HG03139 (cell line): ENCODE measurements around the gene TRABD.
A peak's percentile ranks its signal among the peaks of the same experiment; 100 is the strongest.

ENCODE experiments used
- ATAC-seq: cut with Tn5 transposase; IDR thresholded peaks from one replicate; pipeline ENCODE4 v1.9.1; 2021; ENCODE audit not compliant: unreplicated experiment

TRABD gene

DNA sequence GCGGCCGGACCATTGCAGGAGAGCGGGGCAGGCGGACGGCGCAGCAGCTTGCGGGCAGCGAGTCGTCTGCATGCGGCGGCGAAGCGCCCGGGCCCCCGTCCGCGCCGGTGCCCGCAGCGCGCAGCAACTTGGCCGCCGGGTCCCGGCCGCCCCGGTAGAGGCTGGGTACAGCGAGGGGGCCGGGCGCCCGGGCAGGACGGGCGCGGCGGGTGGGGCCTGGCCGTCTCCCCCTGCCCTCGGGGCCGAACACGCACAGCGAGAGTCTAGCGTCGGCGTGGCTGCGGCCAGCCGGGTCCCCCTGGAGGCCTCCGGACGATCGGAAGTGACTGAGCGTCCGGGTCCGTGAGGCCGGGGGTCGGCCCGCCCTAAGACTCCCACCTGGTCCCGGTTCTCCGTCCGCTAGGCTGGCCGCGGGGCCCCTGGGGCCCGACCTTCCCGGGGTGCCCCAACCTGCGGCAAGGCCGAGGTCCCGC, 775 bp upstream of the TRABD start:
- ATAC-seq = no peak

DNA sequence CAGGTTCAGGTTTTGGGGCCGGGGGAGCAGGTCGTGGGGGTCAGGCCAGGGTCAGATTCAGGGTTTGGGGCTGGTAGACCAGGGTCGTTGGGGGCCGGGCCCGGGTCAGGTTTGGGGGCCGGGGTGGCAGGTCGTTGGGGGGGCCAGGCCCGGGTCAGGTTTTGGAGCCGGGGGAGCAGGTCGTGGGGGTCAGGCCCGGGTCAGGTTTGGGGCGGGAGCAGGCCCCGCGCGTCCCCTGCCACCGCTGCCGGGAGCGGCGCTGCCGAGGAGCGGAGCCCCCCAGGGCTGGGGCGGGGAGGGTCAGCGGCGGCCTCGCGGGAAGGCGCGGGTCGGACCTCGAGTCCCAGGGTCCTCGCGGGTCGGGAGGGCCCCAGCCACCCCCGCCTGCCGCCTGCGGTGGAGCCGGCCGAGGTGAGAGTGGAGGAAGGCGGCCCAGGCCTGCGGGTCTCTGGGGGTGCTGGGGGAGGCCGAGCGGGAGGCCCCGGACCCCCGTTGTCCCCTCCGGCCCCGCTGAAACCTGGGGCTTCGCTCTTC, 535 bp downstream of the TRABD start:
- no peak for ATAC-seq

DNA sequence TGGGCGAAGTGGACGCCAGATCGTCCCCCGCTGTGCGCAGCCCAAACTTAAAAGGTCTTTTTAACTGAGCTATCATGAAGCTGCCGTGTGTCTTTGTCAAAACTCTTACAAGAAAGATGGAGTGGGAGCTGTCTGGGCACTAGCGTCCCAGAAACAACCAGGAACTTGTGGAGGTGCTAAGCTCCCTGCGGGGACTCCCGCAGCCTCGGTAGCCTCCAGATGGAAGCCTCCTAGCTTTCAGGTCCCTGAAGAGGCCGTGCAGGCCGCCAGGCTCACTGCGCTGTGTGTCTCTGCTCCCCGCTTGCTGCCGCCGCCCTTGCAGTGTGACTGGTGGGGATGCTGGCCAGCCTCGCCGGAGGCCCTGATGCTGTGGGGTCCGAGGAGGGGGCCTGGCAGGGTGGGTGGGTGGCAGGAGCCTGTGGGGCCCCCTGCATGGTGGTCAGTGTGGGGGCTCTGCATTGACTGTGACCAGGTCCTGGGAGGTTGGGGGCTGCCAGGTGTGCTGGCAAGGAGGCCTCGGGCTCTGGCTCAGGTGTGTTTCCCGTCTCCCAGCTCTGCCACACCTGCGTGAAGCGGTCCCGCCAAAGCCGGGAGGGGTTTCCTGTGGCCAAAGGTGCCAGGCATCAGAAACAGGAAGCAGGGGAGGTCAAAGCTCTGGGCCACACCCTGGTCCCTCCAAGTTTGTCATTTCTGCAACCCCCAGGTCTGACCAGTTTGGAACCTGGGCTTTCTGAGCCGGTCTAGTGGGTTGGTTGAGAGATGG, 1.2 kb downstream of the TRABD start:
- ATAC-seq = no peak

DNA sequence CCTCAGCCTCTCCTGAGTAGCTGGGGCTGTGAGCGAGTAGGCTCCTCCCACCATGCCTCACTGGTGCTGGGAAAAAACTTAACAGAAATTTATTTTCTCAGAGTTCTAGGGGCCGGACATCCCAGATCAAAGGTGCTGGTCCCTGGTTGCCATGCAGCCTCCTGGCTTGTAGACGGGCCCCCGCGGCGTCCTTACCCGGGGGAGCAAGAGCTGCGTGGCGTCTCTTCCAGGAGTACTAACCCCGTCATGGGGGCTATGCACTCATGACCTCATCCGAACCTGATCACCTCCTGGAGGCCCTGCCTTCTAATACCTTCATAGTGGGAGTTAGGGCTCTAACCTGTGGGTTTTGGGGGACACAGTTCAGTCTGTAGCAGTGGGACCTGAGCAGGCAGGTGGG, 2.6 kb downstream of the TRABD start:
- no peak for ATAC-seq

DNA sequence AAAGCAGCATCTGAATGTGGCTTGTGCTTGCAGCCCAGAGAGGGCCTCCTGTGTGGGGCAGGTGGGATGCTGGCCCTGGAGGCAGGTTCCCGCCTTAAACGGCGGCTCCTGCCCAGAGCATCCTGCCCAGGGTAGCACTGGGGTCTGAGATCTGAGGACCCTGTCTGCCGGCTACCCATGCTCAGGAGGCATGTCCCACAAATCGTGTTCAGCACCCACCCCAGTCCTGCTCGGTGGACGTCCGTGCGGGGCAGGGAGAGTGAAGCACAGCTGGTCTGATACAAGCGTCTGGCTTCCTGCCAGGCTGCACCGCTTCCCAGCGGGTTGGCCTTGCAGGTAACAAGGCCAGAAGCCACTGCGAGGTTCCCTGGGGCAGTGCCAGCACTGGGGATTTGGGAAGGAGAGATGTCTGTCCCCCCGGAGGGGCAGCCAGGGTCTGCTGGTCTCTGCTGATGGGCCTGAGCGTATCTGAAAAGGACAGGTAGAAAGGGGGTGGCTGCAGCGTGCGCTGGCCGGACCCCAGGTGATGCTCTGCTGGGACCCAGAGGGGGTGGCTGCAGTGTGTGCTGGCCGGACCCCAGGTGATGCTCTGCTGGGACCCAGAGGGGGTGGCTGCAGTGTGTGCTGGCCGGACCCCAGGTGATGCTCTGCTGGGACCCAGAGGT, 3.6 kb downstream of the TRABD start:
- ATAC-seq = no peak

GRCh38 chr22:50189849-50190181, 4.1 kb downstream of the TRABD start:
- no peak for ATAC-seq

GRCh38 chr22:50190182-50190940, 4.6 kb downstream of the TRABD start:
- ATAC-seq = peak; percentile 32

- ATAC-seq = peak; percentile 14
Measured at GRCh38 chr22:50190941-50191741, 5.4 kb downstream of the TRABD start.

DNA sequence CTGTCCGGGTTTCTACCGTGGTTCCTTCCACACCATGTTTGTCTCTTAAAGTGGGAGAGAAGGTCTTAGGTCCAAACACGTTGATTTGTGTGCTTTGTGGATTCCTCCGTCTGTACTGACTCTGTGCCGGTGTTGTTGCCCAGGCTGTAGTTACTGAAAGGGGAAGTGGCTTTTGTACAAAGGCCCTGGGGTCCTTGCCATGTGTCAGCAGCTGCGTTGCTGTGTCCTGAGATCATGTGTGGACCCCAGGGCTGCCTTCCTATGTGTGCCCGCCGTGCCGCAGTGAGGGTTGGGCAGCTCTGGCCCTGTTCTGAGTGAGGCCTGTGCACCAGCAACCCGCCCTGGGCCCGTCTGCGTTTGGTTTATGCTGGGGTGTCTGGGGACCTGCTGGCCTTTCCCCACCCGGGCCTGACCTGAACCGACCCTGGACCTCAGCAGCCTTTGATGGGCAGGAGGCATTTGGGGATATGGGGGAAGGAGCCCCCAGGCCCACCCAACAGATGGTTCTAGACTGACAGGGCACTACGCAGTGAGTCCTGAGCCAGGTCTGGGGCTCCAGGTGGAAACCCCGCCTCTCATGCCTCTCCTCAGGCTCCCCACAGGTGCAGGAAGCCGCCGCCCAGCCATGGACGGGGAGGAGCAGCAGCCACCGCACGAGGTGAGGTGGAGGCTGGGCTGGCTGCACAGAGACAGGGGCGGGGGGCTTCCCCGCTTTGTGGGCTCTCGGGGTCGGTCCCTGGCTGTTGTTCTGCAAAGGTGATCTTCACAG, 6.9 kb downstream of the TRABD start:
- ATAC-seq = no peak

DNA sequence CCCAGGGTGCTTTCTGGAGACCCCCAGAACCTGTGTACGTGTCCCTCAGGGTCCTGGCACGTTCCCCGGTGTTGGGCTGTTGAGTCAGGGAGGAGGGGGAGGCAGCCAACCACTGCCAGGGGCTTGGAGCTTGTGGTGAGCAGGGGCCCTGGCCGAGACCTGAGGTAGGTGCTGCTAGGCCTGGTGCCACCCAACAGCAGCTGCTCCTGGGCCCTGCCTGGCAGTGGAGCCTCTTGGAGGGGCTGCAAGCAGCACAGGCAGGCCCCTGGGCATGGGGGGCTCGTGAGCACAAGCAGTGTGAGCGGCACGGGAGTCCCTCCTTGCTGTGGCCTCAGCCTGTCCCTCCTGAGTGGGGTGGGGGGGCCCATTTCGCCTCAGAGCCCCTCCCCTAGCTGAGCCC, 7.9 kb downstream of the TRABD start:
- no peak for ATAC-seq

- no peak for ATAC-seq
Measured at GRCh38 chr22:50194037-50194805, 8.5 kb downstream of the TRABD start.

- no peak for ATAC-seq
Measured at GRCh38 chr22:50196256-50196655, 10.5 kb downstream of the TRABD start.

GRCh38 chr22:50197000-50197800, 11.5 kb downstream of the TRABD start:
- no peak for ATAC-seq

DNA sequence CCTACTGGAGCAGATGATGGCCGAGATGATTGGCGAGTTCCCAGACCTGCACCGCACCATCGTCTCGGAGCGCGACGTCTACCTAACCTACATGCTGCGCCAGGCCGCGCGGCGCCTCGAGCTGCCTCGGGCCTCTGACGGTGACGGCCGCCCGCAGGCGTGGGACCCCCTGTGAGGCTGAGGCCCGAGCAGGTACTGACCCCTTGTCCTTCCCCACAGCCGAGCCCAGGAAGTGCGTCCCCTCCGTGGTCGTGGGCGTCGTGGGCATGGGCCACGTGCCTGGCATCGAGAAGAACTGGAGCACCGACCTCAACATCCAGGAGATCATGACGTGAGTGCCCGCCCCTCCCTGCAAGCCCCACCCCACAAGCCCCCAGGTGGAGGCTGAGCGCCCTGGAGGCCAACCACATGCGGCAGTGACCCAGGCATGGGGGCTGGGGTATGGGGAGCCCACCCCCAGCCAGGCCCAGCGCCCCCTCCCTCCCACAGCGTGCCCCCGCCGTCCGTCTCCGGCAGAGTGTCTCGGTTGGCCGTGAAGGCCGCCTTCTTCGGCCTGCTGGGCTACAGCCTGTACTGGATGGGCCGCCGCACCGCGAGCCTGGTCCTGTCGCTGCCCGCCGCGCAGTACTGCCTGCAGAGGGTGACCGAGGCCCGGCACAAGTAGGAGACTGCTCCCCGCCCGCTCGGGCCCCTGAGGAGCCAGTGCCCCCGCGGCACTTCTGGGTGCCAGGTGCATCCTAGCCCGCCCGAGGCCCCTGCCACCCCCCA, 12.3 kb downstream of the TRABD start:
- ATAC-seq = no peak

DNA sequence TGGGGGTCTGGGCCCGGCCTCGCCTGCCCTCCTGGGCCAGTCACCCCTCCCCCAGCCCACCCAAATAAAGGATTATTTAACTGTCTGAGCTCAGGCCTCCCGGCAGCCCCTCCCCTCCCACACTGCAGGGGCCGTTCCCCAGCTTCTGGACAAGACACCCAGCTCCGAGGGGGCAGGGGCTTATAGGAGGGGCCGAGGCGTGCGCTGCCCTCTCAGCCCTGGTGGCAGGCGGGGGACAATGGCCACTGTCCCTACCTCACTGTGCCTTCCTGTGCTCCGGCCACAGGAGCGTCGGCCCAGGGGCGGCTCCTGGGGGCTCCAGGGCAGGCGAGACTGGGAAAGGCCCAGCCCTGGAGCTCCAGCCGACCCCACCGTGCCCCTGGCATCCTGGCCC, 12.9 kb downstream of the TRABD start:
- no peak for ATAC-seq

GRCh38 chr22:50199251-50199721, 13.6 kb downstream of the TRABD start:
- no peak for ATAC-seq

DNA sequence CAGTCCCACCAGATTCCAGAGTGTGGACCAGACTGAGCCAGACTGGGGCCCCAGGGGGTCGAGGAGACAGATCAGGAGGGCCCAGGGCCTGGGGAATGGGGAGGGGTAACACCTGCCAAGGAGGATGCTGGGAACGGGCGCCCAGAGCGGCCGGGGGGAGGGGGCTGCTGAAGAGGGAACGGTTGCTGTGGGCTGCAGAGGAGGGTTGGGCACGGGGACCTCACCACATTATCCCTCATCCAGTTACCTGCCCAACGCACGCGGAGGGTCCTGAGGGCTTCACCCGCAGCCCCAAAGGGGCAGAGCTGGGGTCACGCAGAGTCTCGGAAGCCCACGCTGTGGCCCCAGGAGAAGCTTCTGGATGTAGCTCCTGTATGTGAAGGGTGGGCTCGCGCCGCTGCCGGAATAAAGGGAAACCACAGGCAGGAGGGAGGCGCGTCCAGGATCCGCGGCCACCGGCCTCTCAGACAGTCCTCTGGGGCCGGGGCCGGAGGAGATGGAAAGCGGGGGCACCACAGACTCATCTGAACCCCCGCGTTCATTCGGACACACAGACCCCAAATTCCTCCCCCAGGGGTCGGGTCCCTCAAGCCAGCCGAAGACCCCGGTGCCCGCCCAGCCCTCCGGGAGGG, 14.2 kb downstream of the TRABD start:
- no peak for ATAC-seq
